Measurements from ENCODE around the gene HEATR3.

HEATR3 gene

DNA sequence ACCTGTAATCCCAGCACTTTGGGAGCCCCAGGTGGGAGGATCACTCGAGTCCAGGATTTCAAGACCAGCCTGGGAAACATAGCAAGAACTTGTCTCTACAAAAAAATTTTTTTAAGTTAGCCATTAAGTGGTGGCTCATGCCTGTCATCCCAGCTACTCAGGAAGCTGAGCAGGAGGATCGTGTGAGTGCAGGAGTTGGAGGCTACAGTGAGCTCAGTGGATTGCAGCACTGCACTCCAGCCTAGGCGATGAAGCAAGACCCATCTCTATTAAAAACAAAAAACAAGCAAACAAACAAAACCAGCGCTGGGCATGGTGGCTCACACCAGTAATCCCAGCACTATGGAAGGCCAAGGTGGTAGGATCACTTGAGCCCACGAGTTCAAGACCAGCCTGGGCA is 38.0 kb downstream of the HEATR3 start:
- ChIA-PET POLR2A (no interaction called here), CTCF (no interaction called here)
- TF ChIP-seq FOXM1 (IDR thresholded peaks at IDR 0.05; ENCODE audit: borderline replicate concordance) (no peak), ELF4 (IDR thresholded peaks at IDR 0.05) (no peak), LEF1 (IDR thresholded peaks at IDR 0.05; ENCODE audit: borderline replicate concordance) (no peak), SP1 (IDR thresholded peaks at IDR 0.05) (no peak)
- TF ChIP-seq, protein P1, sequence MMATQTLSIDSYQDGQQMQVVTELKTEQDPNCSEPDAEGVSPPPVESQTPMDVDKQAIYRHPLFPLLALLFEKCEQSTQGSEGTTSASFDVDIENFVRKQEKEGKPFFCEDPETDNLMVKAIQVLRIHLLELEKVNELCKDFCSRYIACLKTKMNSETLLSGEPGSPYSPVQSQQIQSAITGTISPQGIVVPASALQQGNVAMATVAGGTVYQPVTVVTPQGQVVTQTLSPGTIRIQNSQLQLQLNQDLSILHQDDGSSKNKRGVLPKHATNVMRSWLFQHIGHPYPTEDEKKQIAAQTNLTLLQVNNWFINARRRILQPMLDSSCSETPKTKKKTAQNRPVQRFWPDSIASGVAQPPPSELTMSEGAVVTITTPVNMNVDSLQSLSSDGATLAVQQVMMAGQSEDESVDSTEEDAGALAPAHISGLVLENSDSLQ (IDR thresholded peaks at IDR 0.05): no peak
- no peak for DNase-seq (ENCODE audit: extremely low spot score)

DNA sequence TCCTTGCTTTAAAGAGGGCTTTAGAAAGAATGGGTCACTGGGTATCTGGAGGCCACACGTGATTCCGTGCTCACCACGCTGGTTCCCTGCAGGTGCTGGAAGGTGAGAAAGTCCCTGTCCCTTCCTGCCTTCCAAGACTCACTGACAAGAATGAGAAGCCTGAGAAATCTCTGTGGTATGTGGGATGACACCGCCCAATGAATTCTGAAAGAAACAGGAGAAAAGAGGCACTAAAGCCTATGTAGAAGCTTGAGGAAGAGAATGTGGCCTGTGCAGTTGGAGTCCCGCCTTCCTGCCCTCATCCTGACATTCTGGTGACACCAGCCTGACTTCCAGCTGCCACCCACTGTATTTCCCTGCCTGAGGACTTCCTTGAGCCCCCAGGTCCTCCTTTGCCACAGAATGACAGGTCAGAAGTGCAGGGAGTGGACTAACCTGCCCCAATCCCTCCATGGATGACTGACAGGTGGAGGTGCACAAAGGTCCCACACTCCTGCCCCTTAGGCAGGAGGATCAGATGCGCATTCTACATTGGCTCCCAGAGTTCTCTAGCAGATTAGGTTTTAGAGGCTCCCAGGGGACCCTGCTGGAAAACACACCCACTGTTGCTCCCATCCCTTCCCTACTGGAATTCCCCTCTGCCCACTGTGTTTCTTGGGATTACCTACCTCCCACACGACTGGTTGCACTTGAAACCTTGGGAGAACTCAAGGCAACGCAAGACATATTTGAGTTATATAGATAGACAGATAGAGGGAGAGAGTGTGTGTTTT is 48.8 kb downstream of the HEATR3 start:
- TF ChIP-seq, protein P1 (IDR thresholded peaks at IDR 0.05): peak; percentile 29; the same call in 1 of the 2 replicates
- TF ChIP-seq NFRKB (IDR thresholded peaks at IDR 0.05): no peak
- ChIA-PET POLR2A (interaction anchor here (0.8 kb wide), 1 partner anchor 23 kb away, joined by 3 read pairs; no protein-coding TSS in a partner anchor), CTCF (no interaction called here)
- no peak for DNase-seq (ENCODE audit: extremely low spot score)

DNA sequence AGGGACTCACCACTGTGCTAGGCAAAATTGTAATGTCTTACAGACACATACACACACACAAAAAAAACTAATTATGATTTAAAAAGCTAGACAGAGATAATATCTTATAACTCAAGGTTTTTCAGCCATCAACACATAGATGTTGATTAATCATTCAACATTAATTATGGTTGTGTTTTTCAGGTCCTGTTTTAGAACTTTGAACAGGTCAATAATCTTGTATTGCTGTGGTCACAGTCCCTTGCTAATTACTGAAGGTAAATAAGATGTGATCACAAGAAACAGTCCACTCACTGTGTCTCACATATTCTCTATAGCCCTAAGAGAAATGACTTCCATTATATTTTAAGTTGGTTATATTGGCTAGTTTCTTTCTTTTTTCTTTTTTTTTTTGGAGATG is 54.9 kb downstream of the HEATR3 start:
- CTCF ChIA-PET: no interaction called here
- DNase-seq (ENCODE audit: extremely low spot score): no peak
- POLR2A ChIA-PET: no interaction called here
- TF ChIP-seq CTBP1 (IDR thresholded peaks at IDR 0.05; ENCODE audit: borderline replicate concordance): no peak

DNA sequence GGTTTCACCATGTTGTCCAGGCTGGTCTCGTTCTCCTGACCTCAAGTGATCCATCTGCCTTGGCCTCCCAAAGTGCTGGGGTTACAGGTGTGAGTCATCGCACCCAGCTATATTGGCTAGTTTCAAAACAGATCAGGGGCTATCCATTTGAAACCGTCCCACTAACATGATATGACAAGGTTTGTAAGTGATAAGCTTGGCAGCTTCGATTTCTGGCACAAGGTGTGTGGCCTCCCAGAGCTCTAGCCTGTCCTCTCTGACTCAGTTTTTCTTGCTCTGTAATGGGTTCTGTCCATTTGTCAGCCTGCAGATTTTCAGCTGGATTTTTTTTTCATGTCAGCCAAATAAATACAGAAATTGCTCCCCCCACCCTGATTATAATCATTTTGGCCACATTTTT is 55.5 kb downstream of the HEATR3 start:
- no peak for TF ChIP-seq L3MBTL2 (conservative IDR thresholded peaks at IDR 0.05)
- TF ChIP-seq ARNT (IDR thresholded peaks at IDR 0.05): no peak
- no peak for TF ChIP-seq FOXM1 (IDR thresholded peaks at IDR 0.05; ENCODE audit: borderline replicate concordance)
- no peak for TF ChIP-seq LEF1 (IDR thresholded peaks at IDR 0.05; ENCODE audit: borderline replicate concordance)
- no peak for TF ChIP-seq CTBP1 (IDR thresholded peaks at IDR 0.05; ENCODE audit: borderline replicate concordance)
- TF ChIP-seq, protein P1 (IDR thresholded peaks at IDR 0.05): no peak
- no peak for TF ChIP-seq NFRKB (IDR thresholded peaks at IDR 0.05)
- no peak for TF ChIP-seq BHLHE40 (IDR thresholded peaks at IDR 0.05; ENCODE audit: borderline replicate concordance)
- no peak for TF ChIP-seq SP1 (IDR thresholded peaks at IDR 0.05)
- TF ChIP-seq ZNF384 (IDR thresholded peaks at IDR 0.05): no peak
- no peak for TF ChIP-seq ELF4 (IDR thresholded peaks at IDR 0.05)
- TF ChIP-seq FOXA1 (IDR thresholded peaks at IDR 0.05): no peak
- no peak for TF ChIP-seq FOXK2 (IDR thresholded peaks at IDR 0.05)
- no peak for TF ChIP-seq TARDBP (IDR thresholded peaks at IDR 0.05)
- TF ChIP-seq HDGF (IDR thresholded peaks at IDR 0.05; ENCODE audit: borderline replicate concordance): no peak
- no peak for TF ChIP-seq SUZ12 (IDR thresholded peaks at IDR 0.05)
- ChIA-PET CTCF (no interaction called here), POLR2A (no interaction called here)
- DNase-seq (ENCODE audit: extremely low spot score): no peak

DNA sequence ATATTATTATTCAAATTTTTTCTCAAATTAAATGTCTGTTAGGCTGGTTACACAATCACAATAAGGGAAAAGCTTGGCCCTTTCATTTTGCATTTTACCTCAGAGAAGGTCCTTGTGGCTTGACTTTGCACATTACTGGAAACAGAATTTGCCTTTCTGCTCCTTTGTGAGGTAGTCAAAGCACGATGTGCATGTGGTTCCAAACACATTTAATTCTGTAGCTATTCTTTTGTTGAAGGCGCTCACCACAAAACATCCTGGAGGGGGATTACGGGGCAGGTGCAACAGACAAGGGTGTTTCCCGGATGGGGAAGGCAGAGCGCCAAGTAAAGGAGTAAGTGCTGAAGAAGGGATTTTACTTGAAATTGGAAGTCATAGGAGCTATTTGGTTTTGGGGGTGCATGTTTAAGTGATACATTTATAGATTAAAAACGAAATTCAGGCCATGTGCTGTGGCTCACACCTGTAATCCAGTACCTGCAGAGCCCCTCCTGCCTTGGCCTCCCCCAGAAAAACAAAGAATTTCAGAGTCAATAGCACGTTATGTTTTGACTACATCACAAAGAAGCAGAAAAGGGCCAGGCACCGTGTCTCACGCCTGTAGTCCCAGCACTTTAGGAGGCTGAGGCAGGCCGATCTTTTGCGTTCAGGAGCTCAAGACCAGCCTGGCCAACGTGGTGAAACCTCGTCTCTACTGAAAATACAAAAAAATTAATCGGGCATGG is 56.1 kb downstream of the HEATR3 start:
- TF ChIP-seq SUZ12 (IDR thresholded peaks at IDR 0.05) (no peak), ELF4 (IDR thresholded peaks at IDR 0.05) (no peak), NFRKB (IDR thresholded peaks at IDR 0.05) (no peak), ARNT (IDR thresholded peaks at IDR 0.05) (no peak), ZNF384 (IDR thresholded peaks at IDR 0.05) (no peak), BHLHE40 (IDR thresholded peaks at IDR 0.05; ENCODE audit: borderline replicate concordance) (no peak), FOXK2 (IDR thresholded peaks at IDR 0.05) (no peak), LEF1 (IDR thresholded peaks at IDR 0.05; ENCODE audit: borderline replicate concordance) (no peak), L3MBTL2 (conservative IDR thresholded peaks at IDR 0.05) (no peak), CTBP1 (IDR thresholded peaks at IDR 0.05; ENCODE audit: borderline replicate concordance) (no peak), TARDBP (IDR thresholded peaks at IDR 0.05) (no peak), HDGF (IDR thresholded peaks at IDR 0.05; ENCODE audit: borderline replicate concordance) (no peak), FOXM1 (IDR thresholded peaks at IDR 0.05; ENCODE audit: borderline replicate concordance) (no peak), FOXA1 (IDR thresholded peaks at IDR 0.05) (no peak)
- TF ChIP-seq, protein P1 (IDR thresholded peaks at IDR 0.05): no peak
- CTCF ChIA-PET: no interaction called here
- no peak for DNase-seq (ENCODE audit: extremely low spot score)
- POLR2A ChIA-PET: no interaction called here

DNA sequence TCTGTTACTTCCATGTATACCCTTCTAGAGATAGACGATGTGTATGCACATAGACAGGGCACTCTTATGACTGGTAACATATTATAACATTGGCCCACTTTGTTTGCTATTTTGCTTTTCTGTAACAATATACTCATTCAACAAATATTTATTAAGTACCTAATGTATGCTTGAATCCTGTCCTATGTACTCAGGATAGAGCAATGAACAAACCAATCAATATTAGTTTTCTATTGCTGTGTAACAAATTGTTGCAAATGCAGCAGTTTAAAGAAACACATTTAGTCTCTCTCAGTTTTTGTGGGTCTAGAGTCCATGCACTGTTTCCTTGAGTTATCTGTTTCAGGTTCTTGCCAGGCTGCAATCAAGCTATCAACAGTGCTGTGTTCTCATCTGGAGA is 57.6 kb downstream of the HEATR3 start:
- POLR2A ChIA-PET: no interaction called here
- CTCF ChIA-PET: no interaction called here
- DNase-seq (ENCODE audit: extremely low spot score): no peak
- TF ChIP-seq, protein P1 (IDR thresholded peaks at IDR 0.05): no peak
- TF ChIP-seq FOXM1 (IDR thresholded peaks at IDR 0.05; ENCODE audit: borderline replicate concordance): no peak
- TF ChIP-seq SP1 (IDR thresholded peaks at IDR 0.05): no peak
- TF ChIP-seq FOXK2 (IDR thresholded peaks at IDR 0.05): no peak
- no peak for TF ChIP-seq ZNF384 (IDR thresholded peaks at IDR 0.05)
- no peak for TF ChIP-seq L3MBTL2 (conservative IDR thresholded peaks at IDR 0.05)
- no peak for TF ChIP-seq ELF4 (IDR thresholded peaks at IDR 0.05)
- TF ChIP-seq HDGF (IDR thresholded peaks at IDR 0.05; ENCODE audit: borderline replicate concordance): no peak
- no peak for TF ChIP-seq BHLHE40 (IDR thresholded peaks at IDR 0.05; ENCODE audit: borderline replicate concordance)
- TF ChIP-seq CTBP1 (IDR thresholded peaks at IDR 0.05; ENCODE audit: borderline replicate concordance): no peak
- TF ChIP-seq TARDBP (IDR thresholded peaks at IDR 0.05): no peak
- no peak for TF ChIP-seq LEF1 (IDR thresholded peaks at IDR 0.05; ENCODE audit: borderline replicate concordance)

All from HEK293T (cell line).